Liver (tissue), 9 donors: ENCODE measurements around the gene PLCB1. TPM values are rescaled to one million over a fixed set of nuclear protein-coding genes. Genes with fewer than 3 reads are reported as not detected.

ENCODE experiments used
- DNase-seq: peaks from one replicate; pipeline ENCODE4 v3.0.0-alpha.2; 2017; ENCODE audit warnings: low spot score
- H3K27ac ChIP-seq, 2 donors: one replicate each; pipeline ENCODE4 v1.7.0; 2013; ENCODE audit warnings: inconsistent platforms in 2 of 2, low read length in 2 of 2, control low read depth in 1 of 2, low read depth in 1 of 2, mild to moderate bottlenecking in 1 of 2
- H3K27me3 ChIP-seq, 4 donors: one replicate each; pipeline versions ENCODE4 v1.6.1 to v1.7.0; 2013; ENCODE audit warnings: low read length in 3 of 4, inconsistent platforms in 1 of 4, mild to moderate bottlenecking in 1 of 4, moderate library complexity in 1 of 4; ENCODE audit not compliant: control insufficient read depth in 4 of 4, insufficient read depth in 4 of 4
- H3K36me3 ChIP-seq, 4 donors: one replicate each; pipeline versions ENCODE4 v1.6.1 to v1.7.0; 2013; ENCODE audit warnings: low read length in 3 of 4, mild to moderate bottlenecking in 3 of 4, low read depth in 1 of 4, moderate library complexity in 1 of 4; ENCODE audit not compliant: control insufficient read depth in 4 of 4, insufficient read depth in 3 of 4
- H3K4me1 ChIP-seq, 4 donors: one replicate each; pipeline versions ENCODE4 v1.6.1 to v1.7.0; 2013; ENCODE audit warnings: low read length in 3 of 4, mild to moderate bottlenecking in 3 of 4, moderate library complexity in 1 of 4; ENCODE audit not compliant: control insufficient read depth in 4 of 4, insufficient read depth in 4 of 4
- H3K4me3 ChIP-seq, 3 donors: one replicate each; pipeline versions ENCODE4 v1.6.1 to v1.7.0; 2013; ENCODE audit warnings: low read length in 3 of 3, control low read depth in 1 of 3, low read depth in 1 of 3, mild to moderate bottlenecking in 1 of 3
- H3K9ac ChIP-seq, 2 donors: one replicate each; pipeline ENCODE4 v1.7.0; 2013; ENCODE audit warnings: low read length in 2 of 2, mild to moderate bottlenecking in 2 of 2, moderate library complexity in 2 of 2, control low read depth in 1 of 2, low read depth in 1 of 2
- H3K9me3 ChIP-seq, 4 donors: one replicate each; pipeline versions ENCODE4 v1.6.1 to v1.7.0; 2013; ENCODE audit warnings: low read length in 3 of 4; ENCODE audit not compliant: control insufficient read depth in 4 of 4
- ATF3 ChIP-seq: IDR thresholded peaks from 2 replicates; pipeline ENCODE4 v1.6.1; 2016; ENCODE audit warnings: antibody characterized with exemption
- EGR1 ChIP-seq, 2 donors: IDR thresholded peaks; 2 replicates each; pipeline ENCODE4 v1.6.1; 2016 to 2018; ENCODE audit warnings: antibody characterized with exemption in 2 of 2, low read depth in 2 of 2
- FOXA1 ChIP-seq: IDR thresholded peaks from 2 replicates; pipeline ENCODE4 v1.6.1; 2016; ENCODE audit warnings: antibody characterized with exemption
- FOXA2 ChIP-seq: IDR thresholded peaks from 2 replicates; pipeline ENCODE4 v1.6.1; 2016; ENCODE audit warnings: antibody characterized with exemption
- GABPA ChIP-seq, 2 donors: IDR thresholded peaks in 1 of 2; conservative IDR thresholded peaks in 1 of 2; 2 replicates each; pipeline ENCODE4 v1.6.1; 2016; ENCODE audit warnings: antibody characterized with exemption in 2 of 2, mild to moderate bottlenecking in 1 of 2, moderate library complexity in 1 of 2
- HNF4A ChIP-seq, 2 donors: conservative IDR thresholded peaks; 2 replicates each; pipeline ENCODE4 v1.6.1; 2016; ENCODE audit warnings: antibody characterized with exemption in 2 of 2, mild to moderate bottlenecking in 2 of 2
- HNF4G ChIP-seq: IDR thresholded peaks from 2 replicates; pipeline ENCODE4 v1.6.1; 2016; ENCODE audit warnings: antibody characterized with exemption
- JUND ChIP-seq, 2 donors: IDR thresholded peaks; 2 replicates each; pipeline ENCODE4 v1.6.1; 2016; ENCODE audit warnings: antibody characterized with exemption in 2 of 2
- MAX ChIP-seq: IDR thresholded peaks from 2 replicates; pipeline ENCODE4 v1.6.1; 2016; ENCODE audit warnings: antibody characterized with exemption
- NR2F2 ChIP-seq: IDR thresholded peaks from 2 replicates; pipeline ENCODE4 v1.6.1; 2016; ENCODE audit warnings: antibody characterized with exemption
- RAD21 ChIP-seq, 2 donors: IDR thresholded peaks; 2 replicates each; pipeline ENCODE4 v1.6.1; 2016; ENCODE audit warnings: antibody characterized with exemption in 2 of 2, mild to moderate bottlenecking in 2 of 2
- REST ChIP-seq: IDR thresholded peaks from 2 replicates; pipeline ENCODE4 v1.6.1; 2016; ENCODE audit warnings: antibody characterized with exemption, mild to moderate bottlenecking
- SP1 ChIP-seq: IDR thresholded peaks from 2 replicates; pipeline ENCODE4 v1.6.1; 2018; ENCODE audit warnings: antibody characterized with exemption, mild to moderate bottlenecking
- TAF1 ChIP-seq: conservative IDR thresholded peaks from 2 replicates; pipeline ENCODE4 v1.6.1; 2016; ENCODE audit warnings: antibody characterized with exemption, mild to moderate bottlenecking
- YY1 ChIP-seq: IDR thresholded peaks from 2 replicates; pipeline ENCODE4 v1.6.1; 2016; ENCODE audit warnings: antibody characterized with exemption, mild to moderate bottlenecking
- WGBS: extraction: QIAGEN DNeasy Blood & Tissue Kit; methylation state at CpG from one replicate; pipeline ENCODE4 v1.1.7; 2013; 5-methylcytosine and 5-hydroxymethylcytosine counted together
- polyA plus RNA-seq, 2 donors: library from polyadenylated mRNA; stranded (reverse) in 1 of 2; unstranded in 1 of 2; fragments of 200-250 nt in 1 of 2; fragments of >200 nt in 1 of 2; fragmentation: Nextera tagmentation in 1 of 2; extraction: Ambion mirVana in 1 of 2; gene quantifications; one replicate each; pipeline versions ENCODE4 v1.2.1 to v1.2.3, GENCODE V29; 2013 to 2015
- total RNA-seq, 2 donors: library from RNA; depleted of rRNA; stranded (reverse); fragments of >200 nt; gene quantifications; one replicate each; pipeline ENCODE4 v1.2.3, GENCODE V29; 2014
- TF ChIP-seq, protein P1 (sequence below): IDR thresholded peaks from 2 replicates; pipeline ENCODE4 v1.6.1; 2016; ENCODE audit warnings: antibody characterized with exemption
- TF ChIP-seq, protein P2 (sequence below): fragments of 150-350 bp; IDR thresholded peaks from 2 replicates; pipeline ENCODE4 v1.5.1; 2017; ENCODE audit warnings: improper control_type of control experiment, low read depth, low read length; ENCODE audit not compliant: missing input control
- donor health status: healthy.
- donor health status: healthy.
- donor health status: healthy.
- donor health status: healthy.
- donor health status: healthy.

The PLCB1 gene
- total and polyA plus RNA-seq, 4 donors: 3.7 to 13.5 (median 5.9) TPM

DNA sequence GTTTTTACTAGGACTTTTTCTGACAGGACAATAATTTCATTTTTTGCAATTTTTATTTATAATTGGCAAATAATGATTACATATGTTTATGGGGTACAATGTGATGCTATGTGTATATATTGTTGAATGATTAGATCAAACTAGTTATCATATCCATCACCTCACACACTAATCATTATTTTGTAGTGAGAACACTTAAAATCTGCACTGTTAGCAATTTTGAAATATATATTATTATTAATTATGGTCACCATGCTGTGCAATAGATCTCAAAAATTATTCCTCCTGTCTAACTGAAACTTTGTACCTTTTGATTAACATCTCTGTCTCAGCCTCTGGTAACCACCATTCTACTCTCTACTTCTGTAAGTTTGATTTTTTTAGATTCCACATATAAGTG is 378.7 kb downstream of the PLCB1 start:
- Histone ChIP-seq H3K27me3 (no peaks in the 10 kb centered on the region), H3K9me3 (peaks cover 0 to 3% (median 1%) of the 10 kb centered on the region in 4 donors), H3K9ac (no peak overlapping the region), H3K27ac (no peak overlapping the region), H3K36me3 (no peaks in the 10 kb centered on the region), H3K4me3 (no peak overlapping the region), H3K4me1 (no peaks in the 10 kb centered on the region)
- TF ChIP-seq EGR1 (IDR thresholded peaks at IDR 0.05; ENCODE audit: low read depth in 2 of 2) (no peak), ATF3 (no peak), RAD21 (IDR thresholded peaks at IDR 0.05) (no peak), HNF4A (conservative IDR thresholded peaks at IDR 0.05) (no peak), JUND (IDR thresholded peaks at IDR 0.05) (no peak), FOXA1 (no peak), TAF1 (no peak), YY1 (no peak), MAX (no peak), NR2F2 (no peak)
- no peak for DNase-seq

- Histone ChIP-seq H3K27ac (no peak overlapping the region), H3K27me3 (no peaks in the 10 kb centered on the region), H3K36me3 (no peaks in the 10 kb centered on the region), H3K4me1 (no peaks in the 10 kb centered on the region), H3K9ac (no peak overlapping the region), H3K9me3 (peaks cover 0 to 3% (median 1%) of the 10 kb centered on the region in 4 donors), H3K4me3 (no peak overlapping the region)
- no peak for DNase-seq
- WGBS: 85% methylated on average over 5 of the region's 5 CpGs
- TF ChIP-seq, protein P1, sequence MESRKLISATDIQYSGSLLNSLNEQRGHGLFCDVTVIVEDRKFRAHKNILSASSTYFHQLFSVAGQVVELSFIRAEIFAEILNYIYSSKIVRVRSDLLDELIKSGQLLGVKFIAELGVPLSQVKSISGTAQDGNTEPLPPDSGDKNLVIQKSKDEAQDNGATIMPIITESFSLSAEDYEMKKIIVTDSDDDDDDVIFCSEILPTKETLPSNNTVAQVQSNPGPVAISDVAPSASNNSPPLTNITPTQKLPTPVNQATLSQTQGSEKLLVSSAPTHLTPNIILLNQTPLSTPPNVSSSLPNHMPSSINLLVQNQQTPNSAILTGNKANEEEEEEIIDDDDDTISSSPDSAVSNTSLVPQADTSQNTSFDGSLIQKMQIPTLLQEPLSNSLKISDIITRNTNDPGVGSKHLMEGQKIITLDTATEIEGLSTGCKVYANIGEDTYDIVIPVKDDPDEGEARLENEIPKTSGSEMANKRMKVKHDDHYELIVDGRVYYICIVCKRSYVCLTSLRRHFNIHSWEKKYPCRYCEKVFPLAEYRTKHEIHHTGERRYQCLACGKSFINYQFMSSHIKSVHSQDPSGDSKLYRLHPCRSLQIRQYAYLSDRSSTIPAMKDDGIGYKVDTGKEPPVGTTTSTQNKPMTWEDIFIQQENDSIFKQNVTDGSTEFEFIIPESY: no peak
- TF ChIP-seq NR2F2 (no peak), MAX (no peak), ATF3 (no peak), GABPA (IDR thresholded peaks at IDR 0.05 in 1 of 2, conservative IDR thresholded peaks at IDR 0.05 in 1 of 2) (no peak), RAD21 (IDR thresholded peaks at IDR 0.05) (no peak), HNF4A (conservative IDR thresholded peaks at IDR 0.05) (no peak), YY1 (no peak), JUND (IDR thresholded peaks at IDR 0.05) (no peak), REST (no peak), FOXA1 (no peak), TAF1 (no peak), EGR1 (IDR thresholded peaks at IDR 0.05; ENCODE audit: low read depth in 2 of 2) (no peak), SP1 (no peak), HNF4G (no peak), FOXA2 (no peak)
- TF ChIP-seq, protein P2, sequence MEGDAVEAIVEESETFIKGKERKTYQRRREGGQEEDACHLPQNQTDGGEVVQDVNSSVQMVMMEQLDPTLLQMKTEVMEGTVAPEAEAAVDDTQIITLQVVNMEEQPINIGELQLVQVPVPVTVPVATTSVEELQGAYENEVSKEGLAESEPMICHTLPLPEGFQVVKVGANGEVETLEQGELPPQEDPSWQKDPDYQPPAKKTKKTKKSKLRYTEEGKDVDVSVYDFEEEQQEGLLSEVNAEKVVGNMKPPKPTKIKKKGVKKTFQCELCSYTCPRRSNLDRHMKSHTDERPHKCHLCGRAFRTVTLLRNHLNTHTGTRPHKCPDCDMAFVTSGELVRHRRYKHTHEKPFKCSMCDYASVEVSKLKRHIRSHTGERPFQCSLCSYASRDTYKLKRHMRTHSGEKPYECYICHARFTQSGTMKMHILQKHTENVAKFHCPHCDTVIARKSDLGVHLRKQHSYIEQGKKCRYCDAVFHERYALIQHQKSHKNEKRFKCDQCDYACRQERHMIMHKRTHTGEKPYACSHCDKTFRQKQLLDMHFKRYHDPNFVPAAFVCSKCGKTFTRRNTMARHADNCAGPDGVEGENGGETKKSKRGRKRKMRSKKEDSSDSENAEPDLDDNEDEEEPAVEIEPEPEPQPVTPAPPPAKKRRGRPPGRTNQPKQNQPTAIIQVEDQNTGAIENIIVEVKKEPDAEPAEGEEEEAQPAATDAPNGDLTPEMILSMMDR: no peak
These were observed 379.9 kb downstream of the PLCB1 start for GRCh38 chr20:8512003-8512402.
